Hindlimb muscle (tissue), 1 donor: ENCODE data around the gene ZNF132. TPM values are rescaled to one million over a fixed set of nuclear protein-coding genes. Genes with fewer than 3 reads are reported as not detected.

Experiments
- DNase-seq: peaks from one replicate; pipeline ENCODE4 v3.0.0-alpha.2; 2013
- polyA plus RNA-seq: library from polyadenylated mRNA; unstranded; fragments of 120-200 nt; gene quantifications from one replicate; pipeline ENCODE4 v1.2.1, GENCODE V29; 2013; ENCODE audit not compliant: insufficient read length

The ZNF132 gene
- polyA plus RNA-seq, 1 donor, result 6.1 TPM

GRCh38 chr19:58386576-58387337, 53.2 kb downstream of the ZNF132 start, which contains the start of gene RPS5:
RPS5 (plus strand) TSS chr19:58387269; CDS start chr19:58388138, 869 bp downstream.
- DNase-seq, result peak; percentile 97

GRCh38 chr19:58385891-58386575, 53.9 kb downstream of the ZNF132 start:
- no peak for DNase-seq

GRCh38 chr19:58385313-58385890, 54.6 kb downstream of the ZNF132 start:
- DNase-seq, result no peak

GRCh38 chr19:58382997-58383603, 56.9 kb downstream of the ZNF132 start:
- no peak for DNase-seq

Other genes with a start within 250 kb of the ZNF132 start
- 17.6 TPM for gene ZNF544, start 211.2 kb downstream of the ZNF132 start, polyA plus RNA-seq
- 5.7 TPM for gene ZNF8, start 161.2 kb downstream of the ZNF132 start, polyA plus RNA-seq
- gene ERVK3-1, start 134.8 kb downstream of the ZNF132 start, polyA plus RNA-seq, result 33.0 TPM
- 3.2 TPM for gene ZSCAN22, start 113.2 kb downstream of the ZNF132 start, polyA plus RNA-seq
- 2.6 TPM for gene A1BG, start 86.7 kb downstream of the ZNF132 start, polyA plus RNA-seq
- gene ZNF497, start 77.4 kb downstream of the ZNF132 start, polyA plus RNA-seq, result 2.4 TPM
- 1.6 TPM for gene ZNF837, start 59.1 kb downstream of the ZNF132 start, polyA plus RNA-seq
- 1,753 TPM for gene RPS5, start 52.9 kb downstream of the ZNF132 start, polyA plus RNA-seq
- not detected for gene RNF225, start 44.5 kb downstream of the ZNF132 start, polyA plus RNA-seq
- 5.4 TPM for gene ZNF584, start 31.5 kb downstream of the ZNF132 start, polyA plus RNA-seq
- 4.0 TPM for gene ZNF324B, start 11.5 kb upstream of the ZNF132 start, polyA plus RNA-seq
- 6.3 TPM for gene ZNF324, start 26.9 kb upstream of the ZNF132 start, polyA plus RNA-seq
- gene ZNF446, start 36.2 kb upstream of the ZNF132 start, polyA plus RNA-seq, result 8.7 TPM
- gene SLC27A5, start 71.8 kb upstream of the ZNF132 start, polyA plus RNA-seq, result 6.1 TPM
- gene ZBTB45, start 79.7 kb upstream of the ZNF132 start, polyA plus RNA-seq, result 11.6 TPM
- gene TRIM28, start 103.9 kb upstream of the ZNF132 start, polyA plus RNA-seq, result 357 TPM
- 77.9 TPM for gene CHMP2A, start 115.0 kb upstream of the ZNF132 start, polyA plus RNA-seq
- gene UBE2M, start 118.5 kb upstream of the ZNF132 start, polyA plus RNA-seq, result 74.0 TPM
- gene MZF1, start 133.2 kb upstream of the ZNF132 start, polyA plus RNA-seq, result 19.9 TPM